H1 (cell line): ENCODE measurements around the gene CCDC141. TPM values are rescaled to one million over a fixed set of nuclear protein-coding genes. Genes with fewer than 3 reads are reported as not detected.

Source experiments
- BCL11A ChIP-seq, 2 experiments: IDR thresholded peaks; one replicate each; pipeline ENCODE4 v1.6.1; 2011; ENCODE audit warnings: low read depth in 2 of 2, low read length in 2 of 2, mild to moderate bottlenecking in 2 of 2
- CBX8 ChIP-seq: fragments of 300-800, 300-1000 bp; sonication (generic); IDR thresholded peaks from 2 replicates; pipeline ENCODE4 v1.7.1; 2016; ENCODE audit warnings: low read depth, low read length, borderline replicate concordance
- EZH2 ChIP-seq: fragments of 200-600 bp; sonication (generic); IDR thresholded peaks from 2 replicates; pipeline ENCODE4 v1.7.1; 2012; ENCODE audit warnings: low read depth, mild to moderate bottlenecking, moderate library complexity, low read length, inconsistent platforms; ENCODE audit not compliant: severe bottlenecking
- KDM4A ChIP-seq: IDR thresholded peaks from one replicate; pipeline ENCODE4 v1.7.1; 2012; ENCODE audit warnings: low read depth, mild to moderate bottlenecking, moderate library complexity, low read length, inconsistent platforms; ENCODE audit not compliant: severe bottlenecking
- RAD21 ChIP-seq, 2 experiments: IDR thresholded peaks in 1 of 2; conservative IDR thresholded peaks in 1 of 2; 2 replicates each; pipeline ENCODE4 v1.6.1; 2011; ENCODE audit warnings: low read depth in 2 of 2, low read length in 2 of 2, improper control_type of control experiment in 1 of 2, inconsistent platforms in 1 of 2, mild to moderate bottlenecking in 1 of 2, moderate library complexity in 1 of 2
- RNF2 ChIP-seq: fragments of 200-900, 300-1000 bp; sonication (generic); IDR thresholded peaks from 2 replicates; pipeline ENCODE4 v1.7.1; 2016; ENCODE audit warnings: borderline replicate concordance, low read depth, mild to moderate bottlenecking, antibody characterized with exemption, low read length; ENCODE audit not compliant: poor library complexity, severe bottlenecking; ENCODE audit errors: missing control alignments
- TCF12 ChIP-seq: IDR thresholded peaks from 2 replicates; pipeline ENCODE4 v1.6.1; 2011; ENCODE audit warnings: low read depth, mild to moderate bottlenecking, low read length
- ZNF274 ChIP-seq: IDR thresholded peaks from 2 replicates; pipeline ENCODE4 v1.7.0; 2012; ENCODE audit warnings: low read length, borderline replicate concordance; ENCODE audit errors: extremely low read depth
- polyA plus RNA-seq, 7 experiments: library from polyadenylated mRNA; depleted of rRNA in 3 of 7; stranded (reverse) in 5 of 7; unstranded in 2 of 7; fragments of >200 nt in 5 of 7; fragments of 200-250 nt in 2 of 7; gene quantifications; 1 replicate in 5 of 7; 2 replicates in 1 of 7; 4 replicates in 1 of 7; pipeline versions ENCODE4 v1.2.1 to v1.2.3, GENCODE V29; 2011 to 2013; ENCODE audit warnings: missing spikeins in 2 of 7, mixed read lengths in 2 of 7
- total RNA-seq: library from RNA; stranded (reverse); fragmentation: NEBNext Ultra II Directional; extraction: Animal tissue kit (Norgen Biotek cat#: 25700); gene quantifications from 2 replicates; pipeline ENCODE4 v1.2.1, GENCODE V29; 2021
- TF ChIP-seq, protein P1 (sequence below): fragments of 300-600 bp; sonication (generic); IDR thresholded peaks from 2 replicates; pipeline ENCODE4 v1.7.1; 2012; ENCODE audit warnings: low read length, moderate library complexity, mild to moderate bottlenecking, inconsistent platforms; ENCODE audit not compliant: insufficient replicate concordance

CCDC141 gene
- total and polyA plus RNA-seq, 2 of the 8 experiments (the other 6 are each of a cell fraction or from before 2014, with no cell fraction given): 0.56 to 21.6 TPM

GRCh38 chr2:178915423-178916173, 134.3 kb downstream of the CCDC141 start (continued):
- TF ChIP-seq, protein P1, sequence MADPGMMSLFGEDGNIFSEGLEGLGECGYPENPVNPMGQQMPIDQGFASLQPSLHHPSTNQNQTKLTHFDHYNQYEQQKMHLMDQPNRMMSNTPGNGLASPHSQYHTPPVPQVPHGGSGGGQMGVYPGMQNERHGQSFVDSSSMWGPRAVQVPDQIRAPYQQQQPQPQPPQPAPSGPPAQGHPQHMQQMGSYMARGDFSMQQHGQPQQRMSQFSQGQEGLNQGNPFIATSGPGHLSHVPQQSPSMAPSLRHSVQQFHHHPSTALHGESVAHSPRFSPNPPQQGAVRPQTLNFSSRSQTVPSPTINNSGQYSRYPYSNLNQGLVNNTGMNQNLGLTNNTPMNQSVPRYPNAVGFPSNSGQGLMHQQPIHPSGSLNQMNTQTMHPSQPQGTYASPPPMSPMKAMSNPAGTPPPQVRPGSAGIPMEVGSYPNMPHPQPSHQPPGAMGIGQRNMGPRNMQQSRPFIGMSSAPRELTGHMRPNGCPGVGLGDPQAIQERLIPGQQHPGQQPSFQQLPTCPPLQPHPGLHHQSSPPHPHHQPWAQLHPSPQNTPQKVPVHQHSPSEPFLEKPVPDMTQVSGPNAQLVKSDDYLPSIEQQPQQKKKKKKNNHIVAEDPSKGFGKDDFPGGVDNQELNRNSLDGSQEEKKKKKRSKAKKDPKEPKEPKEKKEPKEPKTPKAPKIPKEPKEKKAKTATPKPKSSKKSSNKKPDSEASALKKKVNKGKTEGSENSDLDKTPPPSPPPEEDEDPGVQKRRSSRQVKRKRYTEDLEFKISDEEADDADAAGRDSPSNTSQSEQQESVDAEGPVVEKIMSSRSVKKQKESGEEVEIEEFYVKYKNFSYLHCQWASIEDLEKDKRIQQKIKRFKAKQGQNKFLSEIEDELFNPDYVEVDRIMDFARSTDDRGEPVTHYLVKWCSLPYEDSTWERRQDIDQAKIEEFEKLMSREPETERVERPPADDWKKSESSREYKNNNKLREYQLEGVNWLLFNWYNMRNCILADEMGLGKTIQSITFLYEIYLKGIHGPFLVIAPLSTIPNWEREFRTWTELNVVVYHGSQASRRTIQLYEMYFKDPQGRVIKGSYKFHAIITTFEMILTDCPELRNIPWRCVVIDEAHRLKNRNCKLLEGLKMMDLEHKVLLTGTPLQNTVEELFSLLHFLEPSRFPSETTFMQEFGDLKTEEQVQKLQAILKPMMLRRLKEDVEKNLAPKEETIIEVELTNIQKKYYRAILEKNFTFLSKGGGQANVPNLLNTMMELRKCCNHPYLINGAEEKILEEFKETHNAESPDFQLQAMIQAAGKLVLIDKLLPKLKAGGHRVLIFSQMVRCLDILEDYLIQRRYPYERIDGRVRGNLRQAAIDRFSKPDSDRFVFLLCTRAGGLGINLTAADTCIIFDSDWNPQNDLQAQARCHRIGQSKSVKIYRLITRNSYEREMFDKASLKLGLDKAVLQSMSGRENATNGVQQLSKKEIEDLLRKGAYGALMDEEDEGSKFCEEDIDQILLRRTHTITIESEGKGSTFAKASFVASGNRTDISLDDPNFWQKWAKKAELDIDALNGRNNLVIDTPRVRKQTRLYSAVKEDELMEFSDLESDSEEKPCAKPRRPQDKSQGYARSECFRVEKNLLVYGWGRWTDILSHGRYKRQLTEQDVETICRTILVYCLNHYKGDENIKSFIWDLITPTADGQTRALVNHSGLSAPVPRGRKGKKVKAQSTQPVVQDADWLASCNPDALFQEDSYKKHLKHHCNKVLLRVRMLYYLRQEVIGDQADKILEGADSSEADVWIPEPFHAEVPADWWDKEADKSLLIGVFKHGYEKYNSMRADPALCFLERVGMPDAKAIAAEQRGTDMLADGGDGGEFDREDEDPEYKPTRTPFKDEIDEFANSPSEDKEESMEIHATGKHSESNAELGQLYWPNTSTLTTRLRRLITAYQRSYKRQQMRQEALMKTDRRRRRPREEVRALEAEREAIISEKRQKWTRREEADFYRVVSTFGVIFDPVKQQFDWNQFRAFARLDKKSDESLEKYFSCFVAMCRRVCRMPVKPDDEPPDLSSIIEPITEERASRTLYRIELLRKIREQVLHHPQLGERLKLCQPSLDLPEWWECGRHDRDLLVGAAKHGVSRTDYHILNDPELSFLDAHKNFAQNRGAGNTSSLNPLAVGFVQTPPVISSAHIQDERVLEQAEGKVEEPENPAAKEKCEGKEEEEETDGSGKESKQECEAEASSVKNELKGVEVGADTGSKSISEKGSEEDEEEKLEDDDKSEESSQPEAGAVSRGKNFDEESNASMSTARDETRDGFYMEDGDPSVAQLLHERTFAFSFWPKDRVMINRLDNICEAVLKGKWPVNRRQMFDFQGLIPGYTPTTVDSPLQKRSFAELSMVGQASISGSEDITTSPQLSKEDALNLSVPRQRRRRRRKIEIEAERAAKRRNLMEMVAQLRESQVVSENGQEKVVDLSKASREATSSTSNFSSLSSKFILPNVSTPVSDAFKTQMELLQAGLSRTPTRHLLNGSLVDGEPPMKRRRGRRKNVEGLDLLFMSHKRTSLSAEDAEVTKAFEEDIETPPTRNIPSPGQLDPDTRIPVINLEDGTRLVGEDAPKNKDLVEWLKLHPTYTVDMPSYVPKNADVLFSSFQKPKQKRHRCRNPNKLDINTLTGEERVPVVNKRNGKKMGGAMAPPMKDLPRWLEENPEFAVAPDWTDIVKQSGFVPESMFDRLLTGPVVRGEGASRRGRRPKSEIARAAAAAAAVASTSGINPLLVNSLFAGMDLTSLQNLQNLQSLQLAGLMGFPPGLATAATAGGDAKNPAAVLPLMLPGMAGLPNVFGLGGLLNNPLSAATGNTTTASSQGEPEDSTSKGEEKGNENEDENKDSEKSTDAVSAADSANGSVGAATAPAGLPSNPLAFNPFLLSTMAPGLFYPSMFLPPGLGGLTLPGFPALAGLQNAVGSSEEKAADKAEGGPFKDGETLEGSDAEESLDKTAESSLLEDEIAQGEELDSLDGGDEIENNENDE: no peak
- TF ChIP-seq RAD21 (IDR thresholded peaks at IDR 0.05 in 1 of 2, conservative IDR thresholded peaks at IDR 0.05 in 1 of 2; ENCODE audit: low read depth in 2 of 2, low read length in 2 of 2) (no peak), RNF2 (no peak), BCL11A (IDR thresholded peaks at IDR 0.05; ENCODE audit: low read depth in 2 of 2, low read length in 2 of 2) (no peak), EZH2 (no peak), KDM4A (no peak), TCF12 (no peak), CBX8 (no peak), ZNF274 (no peak)
